Sciatic nerve (tissue), 2 donors: ENCODE results near the gene NEU2. TPM values are rescaled to one million over a fixed set of nuclear protein-coding genes. Genes with fewer than 3 reads are reported as not detected.
"Not testable (repeated sequence)": the region's sequence is repeated elsewhere in the genome, so short reads cannot be mapped to it uniquely, and the experiment has no call there.

Source experiments
- ATAC-seq: fragments of 200-7000 bp; cut with Tn5 transposase; one replicate; pipeline ENCODE4 v1.9.1; 2020; ENCODE audit warnings: mild to moderate bottlenecking, moderate library complexity
- DNase-seq: peaks from one replicate; pipeline ENCODE4 v3.0.0-alpha.2; 2020; ENCODE audit warnings: low spot score
- intact Hi-C: fragments of 100-400 bp; cut with DNase I; formaldehyde crosslinking; loops from one replicate; pipeline ENCODE4 v1.14.2; 2022
- total RNA-seq: library from RNA; stranded (reverse); fragmentation: NEBNext Ultra II Directional; extraction: Animal tissue kit (Norgen Biotek cat#: 25700); gene quantifications from one replicate; pipeline ENCODE4 v1.2.1, GENCODE V29; 2021
- donor health status: DM: no; HTN: no; CAD: no.
- donor health status: DM: no; HTN: no; CAD: no.

The NEU2 gene
- total RNA-seq, 1 donor from 2014 or later, result not detected

- intact Hi-C loops, result no loop called here
Measured at GRCh38 chr2:233007739-233008138, 24.7 kb upstream of the NEU2 start.

GRCh38 chr2:233009661-233010060 is 22.8 kb upstream of the NEU2 start:
- no peak for ATAC-seq
- DNase-seq, result no peak
- intact Hi-C loops, result no loop called here

More at GRCh38 chr2:233007739-233008138, 24.7 kb upstream of the NEU2 start:
- ATAC-seq, result peak; percentile 47
- no peak for DNase-seq

- ATAC-seq, result no peak
- no peak for DNase-seq
- intact Hi-C loops, result no loop called here
Measured at GRCh38 chr2:233010569-233011267, 21.8 kb upstream of the NEU2 start.

GRCh38 chr2:233011268-233011650 is 21.2 kb upstream of the NEU2 start:
- intact Hi-C loops, result no loop called here
- DNase-seq (no peak), ATAC-seq (no peak)

GRCh38 chr2:233011702-233012131 is 20.8 kb upstream of the NEU2 start:
- ATAC-seq (no peak), DNase-seq (no peak)
- intact Hi-C loops, result no loop called here

- DNase-seq, result no peak
- intact Hi-C loops, result no loop called here
- ATAC-seq, result no peak
Measured at GRCh38 chr2:233012301-233012971, 20.0 kb upstream of the NEU2 start.

GRCh38 chr2:233013027-233013461 is 19.4 kb upstream of the NEU2 start, which contains the start of gene NGEF:
Gene NGEF (minus strand): TSS chr2:233013256. CDS start chr2:232974890, 38,366 bp downstream.
- intact Hi-C loops, result no loop called here
- no peak for ATAC-seq
- DNase-seq, result no peak

GRCh38 chr2:233013650-233014049 is 18.8 kb upstream of the NEU2 start:
- intact Hi-C loops, result no loop called here
- DNase-seq, result no peak
- ATAC-seq, result no peak

- no peak for DNase-seq
- ATAC-seq, result no peak
- intact Hi-C loops, result no loop called here
Measured at GRCh38 chr2:233015019-233015645, 17.3 kb upstream of the NEU2 start.

GRCh38 chr2:233017947-233018346 is 14.5 kb upstream of the NEU2 start:
- intact Hi-C loops, result no loop called here
- DNase-seq (no peak), ATAC-seq (no peak)

- intact Hi-C loops, DNase-seq, ATAC-seq: not testable (repeated sequence)
Measured at GRCh38 chr2:233019610-233020009, 12.9 kb upstream of the NEU2 start.

GRCh38 chr2:233020454-233020853 is 12.0 kb upstream of the NEU2 start:
- ATAC-seq (no peak), DNase-seq (no peak)
- intact Hi-C loops, result no loop called here

GRCh38 chr2:233021771-233022170 is 10.7 kb upstream of the NEU2 start:
- ATAC-seq (no peak), DNase-seq (no peak)
- intact Hi-C loops, result no loop called here

GRCh38 chr2:233022561-233022960 is 9.9 kb upstream of the NEU2 start:
- DNase-seq (no peak), ATAC-seq (no peak)
- intact Hi-C loops, result no loop called here

GRCh38 chr2:233023007-233023760 is 9.3 kb upstream of the NEU2 start:
- intact Hi-C loops, result no loop called here
- no peak for ATAC-seq
- DNase-seq, result no peak

- DNase-seq, result no peak
- intact Hi-C loops, result no loop called here
Measured at GRCh38 chr2:233023761-233024410, 8.6 kb upstream of the NEU2 start.

GRCh38 chr2:233025706-233026105 is 6.8 kb upstream of the NEU2 start:
- DNase-seq (no peak), ATAC-seq (no peak)
- intact Hi-C loops, result no loop called here

More at GRCh38 chr2:233023761-233024410, 8.6 kb upstream of the NEU2 start:
- no peak for ATAC-seq

- DNase-seq (no peak), ATAC-seq (no peak)
- intact Hi-C loops, result no loop called here
Measured at GRCh38 chr2:233026198-233026813, 6.2 kb upstream of the NEU2 start.
